Measurements from ENCODE around the gene PRAMEF12.

DNA sequence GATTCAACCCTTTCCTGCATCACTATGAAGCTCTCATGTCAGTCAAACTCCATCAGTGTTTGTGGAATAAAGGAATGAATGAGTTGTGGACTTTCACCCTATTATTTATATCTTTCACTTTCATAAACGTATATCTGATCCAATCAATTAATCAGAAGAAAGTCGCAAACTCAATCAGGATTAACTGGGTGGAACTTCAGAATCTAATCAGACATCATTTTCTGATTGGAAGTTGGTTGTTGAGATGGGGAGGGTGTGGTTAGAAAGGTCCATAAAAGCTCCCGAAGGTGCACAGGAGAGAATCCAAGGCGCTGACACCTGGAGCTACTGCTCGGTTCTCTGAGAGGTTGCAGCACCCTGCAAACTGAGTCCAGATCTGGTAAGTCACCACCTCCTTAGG lies at the start of gene PRAMEF12:
- no peak for TF ChIP-seq POLR2A (IDR thresholded peaks at IDR 0.05; ENCODE audit: low read depth)
- TF ChIP-seq, protein P1, sequence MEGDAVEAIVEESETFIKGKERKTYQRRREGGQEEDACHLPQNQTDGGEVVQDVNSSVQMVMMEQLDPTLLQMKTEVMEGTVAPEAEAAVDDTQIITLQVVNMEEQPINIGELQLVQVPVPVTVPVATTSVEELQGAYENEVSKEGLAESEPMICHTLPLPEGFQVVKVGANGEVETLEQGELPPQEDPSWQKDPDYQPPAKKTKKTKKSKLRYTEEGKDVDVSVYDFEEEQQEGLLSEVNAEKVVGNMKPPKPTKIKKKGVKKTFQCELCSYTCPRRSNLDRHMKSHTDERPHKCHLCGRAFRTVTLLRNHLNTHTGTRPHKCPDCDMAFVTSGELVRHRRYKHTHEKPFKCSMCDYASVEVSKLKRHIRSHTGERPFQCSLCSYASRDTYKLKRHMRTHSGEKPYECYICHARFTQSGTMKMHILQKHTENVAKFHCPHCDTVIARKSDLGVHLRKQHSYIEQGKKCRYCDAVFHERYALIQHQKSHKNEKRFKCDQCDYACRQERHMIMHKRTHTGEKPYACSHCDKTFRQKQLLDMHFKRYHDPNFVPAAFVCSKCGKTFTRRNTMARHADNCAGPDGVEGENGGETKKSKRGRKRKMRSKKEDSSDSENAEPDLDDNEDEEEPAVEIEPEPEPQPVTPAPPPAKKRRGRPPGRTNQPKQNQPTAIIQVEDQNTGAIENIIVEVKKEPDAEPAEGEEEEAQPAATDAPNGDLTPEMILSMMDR (IDR thresholded peaks at IDR 0.05): no peak
